Spinal cord (tissue), 10 donors: Measurements from ENCODE around the gene ERC1. TPM values are rescaled to one million over a fixed set of nuclear protein-coding genes. Genes with fewer than 3 reads are reported as not detected.

Experiments
- DNase-seq, 6 donors: peaks; one replicate each; pipeline versions ENCODE4 v3.0.0 to v3.0.0-alpha.2; 2013 to 2015; ENCODE audit warnings: low spot score in 6 of 6, low read depth in 4 of 6
- H3K27ac ChIP-seq: one replicate; pipeline ENCODE4 v1.5.1; 2013; ENCODE audit warnings: low read depth, low read length, control low read depth
- H3K27me3 ChIP-seq: one replicate; pipeline ENCODE4 v1.6.1; 2013; ENCODE audit warnings: low read length; ENCODE audit not compliant: control insufficient read depth, insufficient read depth
- H3K36me3 ChIP-seq: one replicate; pipeline ENCODE4 v1.6.1; 2013; ENCODE audit warnings: low read length; ENCODE audit not compliant: control insufficient read depth, insufficient read depth
- H3K4me1 ChIP-seq: one replicate; pipeline ENCODE4 v1.6.1; 2013; ENCODE audit warnings: low read length; ENCODE audit not compliant: control insufficient read depth, insufficient read depth
- H3K4me3 ChIP-seq: one replicate; pipeline ENCODE4 v1.5.1; 2013; ENCODE audit warnings: low read depth, low read length, control low read depth
- H3K9me3 ChIP-seq: one replicate; pipeline ENCODE4 v1.6.1; 2013; ENCODE audit warnings: low read length; ENCODE audit not compliant: control insufficient read depth, insufficient read depth
- WGBS: methylation state at CpG from one replicate; pipeline ENCODE4 v1.1.5; 2013; ENCODE audit warnings: missing lambda C conversion rate; ENCODE audit not compliant: insufficient coverage; 5-methylcytosine and 5-hydroxymethylcytosine counted together
- polyA plus RNA-seq, 2 donors: library from polyadenylated mRNA; unstranded; fragments of 120-200 nt; gene quantifications; one replicate each; pipeline ENCODE4 v1.2.1, GENCODE V29; 2013; ENCODE audit not compliant: insufficient read length in 2 of 2
- total RNA-seq, 2 donors: library from RNA; depleted of rRNA in 1 of 2; stranded (reverse); fragments of 120-200 nt in 1 of 2; fragments of >200 nt in 1 of 2; gene quantifications; one replicate each; pipeline versions ENCODE4 v1.2.3 to v1.2.4, GENCODE V29; 2013 to 2014
- donor health status: healthy.

Gene ERC1
- total and polyA plus RNA-seq, 4 donors, result 44.3 to 75.5 (median 47.9) TPM

DNA sequence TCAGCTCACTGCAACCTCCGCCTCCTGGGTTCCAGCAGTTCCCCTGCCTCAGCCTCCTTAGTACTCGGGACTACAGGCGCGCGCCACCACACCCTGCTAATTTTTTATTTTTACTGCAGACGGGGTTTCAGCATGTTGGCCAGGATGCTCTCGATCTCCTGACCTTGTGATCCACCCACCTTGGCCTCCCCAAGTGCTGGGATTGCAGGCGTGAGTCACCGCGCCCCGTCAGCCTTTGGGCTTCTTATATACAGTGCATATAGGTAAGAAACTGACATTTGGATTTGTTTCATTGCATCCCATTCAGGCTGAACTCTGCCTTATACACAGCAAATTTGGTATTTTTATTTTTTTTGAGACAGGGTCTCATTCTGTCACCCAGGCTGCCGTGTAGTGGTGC lies 176.8 kb downstream of the ERC1 start:
- Histone ChIP-seq H3K4me1 (no peaks in the 10 kb centered on the region), H3K36me3 (peaks cover 6% of the 10 kb centered on the region), H3K27ac (no peak overlapping the region), H3K27me3 (no peaks in the 10 kb centered on the region), H3K4me3 (no peak overlapping the region), H3K9me3 (no peaks in the 10 kb centered on the region)
- no peak for DNase-seq
- 90% methylated on average over 7 of the region's 12 CpGs for WGBS

DNA sequence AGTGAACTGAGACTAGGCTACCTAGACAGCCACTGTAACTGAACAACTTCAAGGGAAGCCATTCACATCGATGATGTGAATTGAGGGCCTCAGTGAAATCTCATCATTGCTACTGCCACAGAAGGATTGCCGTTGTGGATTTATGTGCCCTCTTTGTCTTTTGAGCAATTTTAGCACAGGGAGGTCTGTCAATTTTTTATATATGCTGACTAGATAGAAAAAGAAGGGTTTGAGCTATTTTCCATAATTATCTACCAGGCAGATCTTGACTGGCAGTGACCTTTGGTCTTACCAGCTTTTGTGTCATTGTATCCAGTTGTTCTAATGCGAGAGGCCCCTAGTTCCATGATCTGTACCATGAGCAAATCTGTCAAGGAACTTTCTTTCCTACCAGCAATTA lies 179.4 kb downstream of the ERC1 start:
- Histone ChIP-seq H3K9me3 (no peaks in the 10 kb centered on the region), H3K27ac (no peak overlapping the region), H3K36me3 (peaks cover 6% of the 10 kb centered on the region), H3K4me1 (no peaks in the 10 kb centered on the region), H3K4me3 (no peak overlapping the region), H3K27me3 (no peaks in the 10 kb centered on the region)
- DNase-seq, result no peak
- WGBS, result 69% methylated on average over 2 of the region's 3 CpGs

GRCh38 chr12:1171657-1172408 lies 180.8 kb downstream of the ERC1 start:
- no peaks in the 10 kb centered on the region for H3K4me1 ChIP-seq
- no peaks in the 10 kb centered on the region for H3K9me3 ChIP-seq
- 63% methylated on average over 4 of the region's 6 CpGs for WGBS
- H3K27ac ChIP-seq, result no peak overlapping the region
- H3K4me3 ChIP-seq, result no peak overlapping the region
- H3K27me3 ChIP-seq, result no peaks in the 10 kb centered on the region
- peaks cover 6% of the 10 kb centered on the region for H3K36me3 ChIP-seq
- DNase-seq, result peak in 2 of 6 donors; percentile 57 to 60

GRCh38 chr12:1173781-1174617 lies 183.0 kb downstream of the ERC1 start:
- H3K36me3 ChIP-seq, result no peaks in the 10 kb centered on the region
- H3K4me3 ChIP-seq, result no peak overlapping the region
- WGBS, result 37% methylated on average over 2 of the region's 8 CpGs
- no peaks in the 10 kb centered on the region for H3K9me3 ChIP-seq
- peak in 2 of 6 donors; percentile 53 to 79 for DNase-seq
- no peaks in the 10 kb centered on the region for H3K27me3 ChIP-seq
- no peak overlapping the region for H3K27ac ChIP-seq
- H3K4me1 ChIP-seq, result no peaks in the 10 kb centered on the region

DNA sequence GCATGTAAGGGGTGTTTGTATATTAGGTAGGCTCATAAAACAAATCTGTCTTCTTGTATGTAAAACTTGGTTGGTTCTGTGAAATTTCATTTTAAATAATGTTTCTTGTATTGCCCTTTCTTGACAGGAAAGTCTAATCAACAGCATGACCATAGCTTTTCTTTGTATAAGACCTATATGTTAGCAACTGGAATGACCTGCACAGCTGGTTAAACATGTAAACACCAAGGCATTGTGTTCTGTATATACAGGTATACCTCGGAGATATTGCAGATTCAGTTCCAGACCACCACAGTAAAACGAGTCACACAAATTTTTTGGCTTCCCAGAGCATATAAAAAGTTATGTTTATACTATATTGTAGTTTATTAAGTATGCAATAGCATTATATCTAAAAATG lies 183.6 kb downstream of the ERC1 start:
- Histone ChIP-seq H3K9me3 (no peaks in the 10 kb centered on the region), H3K4me1 (no peaks in the 10 kb centered on the region), H3K27me3 (no peaks in the 10 kb centered on the region), H3K36me3 (no peaks in the 10 kb centered on the region), H3K27ac (no peak overlapping the region), H3K4me3 (no peak overlapping the region)
- no peak for DNase-seq
- no CpG with 5 or more reads among the region's 2 CpGs for WGBS

- H3K4me1 ChIP-seq, result no peaks in the 10 kb centered on the region
- H3K36me3 ChIP-seq, result peaks cover 2% of the 10 kb centered on the region
- peak in 1 of 6 donors; percentile 23 for DNase-seq
- no peak overlapping the region for H3K27ac ChIP-seq
- no peak overlapping the region for H3K4me3 ChIP-seq
- H3K27me3 ChIP-seq, result no peaks in the 10 kb centered on the region
- no peaks in the 10 kb centered on the region for H3K9me3 ChIP-seq
Observed at GRCh38 chr12:1176191-1176590, 185.2 kb downstream of the ERC1 start.

- Histone ChIP-seq H3K4me1 (no peaks in the 10 kb centered on the region), H3K27ac (no peak overlapping the region), H3K4me3 (no peak overlapping the region), H3K9me3 (no peaks in the 10 kb centered on the region), H3K27me3 (no peaks in the 10 kb centered on the region), H3K36me3 (peaks cover 10% of the 10 kb centered on the region)
- no CpG with 5 or more reads among the region's 1 CpG for WGBS
- DNase-seq, result no peak
Observed at GRCh38 chr12:1179128-1179527, 188.1 kb downstream of the ERC1 start.

- Histone ChIP-seq H3K4me1 (no peaks in the 10 kb centered on the region), H3K27ac (no peak overlapping the region), H3K4me3 (no peak overlapping the region), H3K36me3 (peaks cover 14% of the 10 kb centered on the region), H3K9me3 (no peaks in the 10 kb centered on the region), H3K27me3 (no peaks in the 10 kb centered on the region)
- DNase-seq, result no peak
- WGBS, result no CpG with 5 or more reads among the region's 2 CpGs
Observed at GRCh38 chr12:1182069-1182468, 191.0 kb downstream of the ERC1 start.

DNA sequence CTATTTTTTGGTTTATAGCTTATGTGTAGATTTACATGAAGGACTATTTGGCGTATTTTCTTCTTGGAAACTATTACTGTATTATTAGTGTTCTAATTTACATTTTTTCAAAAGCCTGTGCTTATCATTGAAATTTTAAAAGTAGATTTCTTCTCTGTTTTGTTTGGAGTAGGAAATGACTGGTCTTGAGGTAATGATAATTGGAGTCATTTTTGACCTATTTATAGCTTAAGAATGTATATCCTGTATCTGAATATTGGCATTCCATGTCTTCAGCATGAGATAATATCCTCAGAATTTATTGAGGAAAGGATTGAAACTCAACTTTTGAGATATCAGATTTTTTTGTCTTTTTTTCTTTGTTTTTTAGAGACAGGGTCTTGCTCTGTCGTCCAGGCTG lies 193.4 kb downstream of the ERC1 start:
- H3K4me3 ChIP-seq, result no peak overlapping the region
- H3K27me3 ChIP-seq, result no peaks in the 10 kb centered on the region
- no peaks in the 10 kb centered on the region for H3K9me3 ChIP-seq
- no peaks in the 10 kb centered on the region for H3K4me1 ChIP-seq
- WGBS, result 100% methylated on average over 1 of the region's 2 CpGs
- H3K27ac ChIP-seq, result no peak overlapping the region
- H3K36me3 ChIP-seq, result peaks cover 14% of the 10 kb centered on the region
- DNase-seq, result no peak
